Prostate gland (tissue), 2 donors: ENCODE results near the gene GABARAP. TPM values are rescaled to one million over a fixed set of nuclear protein-coding genes. Genes with fewer than 3 reads are reported as not detected.

Experiments used
- DNase-seq: peaks from one replicate; pipeline ENCODE4 v3.0.0-alpha.2; 2019; ENCODE audit warnings: low spot score
- H3K27ac ChIP-seq, 2 donors: fragments of 200-600 bp; sonication (generic); 2 replicates each; pipeline ENCODE4 v1.5.1; 2017 to 2019
- H3K27me3 ChIP-seq: fragments of 200-600 bp; sonication (generic); replicated peaks from 2 replicates; pipeline ENCODE4 v1.5.1; 2019; ENCODE audit not compliant: insufficient read depth
- H3K36me3 ChIP-seq, 2 donors: fragments of 200-600 bp; sonication (generic); 1 replicate in 1 of 2; 2 replicates in 1 of 2; pipeline versions ENCODE4 v1.5.1 to v1.8.1; 2017 to 2019
- H3K4me1 ChIP-seq: fragments of 200-600 bp; sonication (generic); replicated peaks from 2 replicates; pipeline ENCODE4 v1.5.1; 2019
- H3K4me3 ChIP-seq, 2 donors: fragments of 200-600 bp; sonication (generic); 2 replicates each; pipeline ENCODE4 v1.5.1; 2017 to 2019
- H3K9me3 ChIP-seq: fragments of 200-600 bp; sonication (generic); 2 replicates; pipeline ENCODE4 v1.5.1; 2017
- POLR2A ChIP-seq: fragments of 450-650 bp; IDR thresholded peaks from one replicate; pipeline ENCODE4 v1.6.1; 2016; ENCODE audit warnings: antibody characterized with exemption, mild to moderate bottlenecking
- POLR2AphosphoS5 ChIP-seq: sonication (generic); formaldehyde crosslinking; IDR thresholded peaks from one replicate; pipeline ENCODE4 v1.6.1; 2017; ENCODE audit warnings: antibody characterized with exemption
- WGBS: methylation state at CpG from one replicate; pipeline ENCODE4 v1.1.5; 2018; 5-methylcytosine and 5-hydroxymethylcytosine counted together
- intact Hi-C: fragments of 100-400 bp; cut with DNase I; formaldehyde crosslinking; loops from one replicate; pipeline ENCODE4 v1.14.2; 2022
- total RNA-seq, 2 donors: library from RNA; depleted of rRNA; stranded (reverse); fragments of >200 nt; gene quantifications; one replicate each; pipeline ENCODE4 v1.1.0, GENCODE V29; 2016
- TF ChIP-seq, protein P1 (sequence below), 4 experiments: fragments of 200-600 bp in 2 of 4; fragments of 450-650 bp in 2 of 4; sonication (generic) in 2 of 4; IDR thresholded peaks; 1 replicate in 3 of 4; 2 replicates in 1 of 4; pipeline ENCODE4 v1.5.1; 2016 to 2019; ENCODE audit warnings: antibody characterized with exemption in 4 of 4, mild to moderate bottlenecking in 2 of 4, moderate library complexity in 2 of 4

GABARAP gene
- total RNA-seq, 2 donors from 2014 or later, result 493 to 527 TPM

DNA sequence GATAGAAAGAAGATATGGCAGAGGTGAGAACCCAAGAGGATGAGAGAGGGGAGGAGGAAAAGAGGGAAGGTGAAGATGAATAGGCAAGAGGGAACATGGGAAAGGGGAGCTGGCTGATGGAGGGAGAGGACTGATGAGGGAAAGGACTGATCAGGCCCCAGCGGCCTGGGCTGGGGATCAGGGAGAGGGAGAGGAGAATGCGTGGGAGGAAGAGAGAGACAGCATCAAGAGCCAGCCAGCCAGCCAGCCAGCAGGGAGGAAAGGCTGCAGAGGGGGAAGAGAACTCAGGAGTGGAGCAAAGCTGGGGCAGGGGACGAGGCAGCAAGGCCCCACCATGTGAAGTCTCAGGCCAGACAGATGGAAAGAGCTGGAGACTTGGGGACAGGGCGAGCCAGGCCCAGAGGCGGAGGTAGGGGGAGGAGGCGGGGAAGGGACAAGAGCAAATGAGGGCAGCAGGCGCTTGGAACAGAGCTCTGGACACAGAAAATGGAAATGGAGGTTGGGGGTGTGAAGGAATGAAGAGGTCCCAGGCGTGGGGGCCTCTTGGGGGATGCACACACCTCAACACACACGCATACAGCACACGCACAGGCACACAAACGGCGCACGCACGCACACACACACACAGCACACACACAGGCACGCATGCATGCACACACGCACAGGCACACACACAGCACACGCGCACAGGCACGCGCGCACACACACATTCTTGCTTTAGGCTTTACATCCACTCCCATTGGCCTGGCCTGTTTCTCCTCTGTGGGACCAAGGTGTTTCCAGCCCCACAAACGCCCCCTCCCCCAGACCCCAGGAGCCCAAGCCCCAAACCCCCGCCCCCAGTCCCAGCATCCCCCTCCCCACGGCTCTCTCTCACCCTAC, 34.9 kb downstream of the GABARAP start:
- TF ChIP-seq, protein P1, sequence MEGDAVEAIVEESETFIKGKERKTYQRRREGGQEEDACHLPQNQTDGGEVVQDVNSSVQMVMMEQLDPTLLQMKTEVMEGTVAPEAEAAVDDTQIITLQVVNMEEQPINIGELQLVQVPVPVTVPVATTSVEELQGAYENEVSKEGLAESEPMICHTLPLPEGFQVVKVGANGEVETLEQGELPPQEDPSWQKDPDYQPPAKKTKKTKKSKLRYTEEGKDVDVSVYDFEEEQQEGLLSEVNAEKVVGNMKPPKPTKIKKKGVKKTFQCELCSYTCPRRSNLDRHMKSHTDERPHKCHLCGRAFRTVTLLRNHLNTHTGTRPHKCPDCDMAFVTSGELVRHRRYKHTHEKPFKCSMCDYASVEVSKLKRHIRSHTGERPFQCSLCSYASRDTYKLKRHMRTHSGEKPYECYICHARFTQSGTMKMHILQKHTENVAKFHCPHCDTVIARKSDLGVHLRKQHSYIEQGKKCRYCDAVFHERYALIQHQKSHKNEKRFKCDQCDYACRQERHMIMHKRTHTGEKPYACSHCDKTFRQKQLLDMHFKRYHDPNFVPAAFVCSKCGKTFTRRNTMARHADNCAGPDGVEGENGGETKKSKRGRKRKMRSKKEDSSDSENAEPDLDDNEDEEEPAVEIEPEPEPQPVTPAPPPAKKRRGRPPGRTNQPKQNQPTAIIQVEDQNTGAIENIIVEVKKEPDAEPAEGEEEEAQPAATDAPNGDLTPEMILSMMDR (IDR thresholded peaks at IDR 0.05), result no peak
- TF ChIP-seq POLR2A (no peak), POLR2AphosphoS5 (no peak)
- 80% methylated on average over 22 of the region's 24 CpGs for WGBS
- Histone ChIP-seq H3K36me3 (no peaks in the 10 kb centered on the region), H3K4me3 (no peak overlapping the region), H3K27me3 (no peaks in the 10 kb centered on the region), H3K9me3 (no peaks in the 10 kb centered on the region), H3K27ac (no peak overlapping the region), H3K4me1 (no peaks in the 10 kb centered on the region)
- no peak for DNase-seq
- intact Hi-C loops, result no loop called here

DNA sequence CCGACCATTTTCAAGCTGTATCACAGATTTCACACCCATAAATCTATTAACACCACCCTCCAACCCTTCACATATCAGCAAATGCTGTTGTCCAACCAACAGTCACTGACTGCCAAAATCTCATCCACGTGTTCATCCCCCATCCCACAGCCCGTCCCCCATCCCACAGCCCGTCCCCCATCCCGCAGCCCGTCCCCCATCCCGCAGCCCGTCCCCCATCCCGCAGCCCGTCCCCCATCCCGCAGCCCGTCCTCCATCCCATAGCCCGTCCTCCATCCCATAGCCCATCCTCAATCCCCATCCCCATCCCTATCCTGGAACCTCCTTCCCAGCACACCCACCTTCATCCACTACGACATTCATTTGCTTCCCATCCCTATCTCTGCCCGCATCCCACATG, 36.7 kb downstream of the GABARAP start:
- Histone ChIP-seq H3K4me1 (no peaks in the 10 kb centered on the region), H3K9me3 (no peaks in the 10 kb centered on the region), H3K4me3 (peak overlapping the region; percentile 29 to 31), H3K27ac (peak overlapping the region; percentile 20 to 60), H3K27me3 (no peaks in the 10 kb centered on the region), H3K36me3 (no peaks in the 10 kb centered on the region)
- DNase-seq, result no peak
- intact Hi-C loops, result no loop called here
- TF ChIP-seq POLR2A (no peak), POLR2AphosphoS5 (no peak)
- TF ChIP-seq, protein P1 (IDR thresholded peaks at IDR 0.05), result no peak
- WGBS, result 38% methylated on average over 15 of the region's 15 CpGs

DNA sequence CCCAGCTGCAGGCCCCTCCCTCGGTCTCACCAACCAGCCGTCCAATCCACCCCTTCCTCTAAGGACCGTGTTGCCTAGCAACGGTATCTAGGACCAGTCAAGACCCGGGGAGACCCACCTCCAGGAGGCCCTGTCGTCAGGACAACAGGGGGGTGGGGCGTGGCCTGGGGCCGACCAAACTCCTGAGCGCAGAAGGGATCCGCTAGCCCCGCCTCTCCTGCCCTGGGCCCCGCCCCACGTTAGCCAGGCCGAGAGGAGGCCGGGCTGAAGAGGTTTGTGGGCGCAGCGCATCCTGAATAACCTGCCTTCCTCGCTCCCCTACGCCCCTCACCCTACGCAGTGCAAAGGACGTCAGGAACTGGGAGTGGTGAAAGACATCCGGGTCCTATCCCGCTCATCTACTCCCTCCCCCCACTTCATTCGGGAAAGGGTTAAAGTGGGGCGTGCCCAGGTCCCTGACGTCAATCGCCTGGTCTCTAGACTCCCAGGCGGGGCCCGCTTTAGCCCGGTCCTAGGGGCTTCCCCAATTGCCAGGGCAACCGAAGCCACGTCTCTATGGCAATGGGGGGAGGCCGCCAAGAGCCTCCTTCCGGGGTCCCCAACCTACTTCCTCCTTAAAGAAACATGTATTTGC, 37.3 kb downstream of the GABARAP start:
- H3K9me3 ChIP-seq, result no peaks in the 10 kb centered on the region
- H3K27me3 ChIP-seq, result no peaks in the 10 kb centered on the region
- intact Hi-C loops, result no loop called here
- 2% methylated on average over 31 of the region's 34 CpGs for WGBS
- peak overlapping the region; percentile 29 to 31 for H3K4me3 ChIP-seq
- no peaks in the 10 kb centered on the region for H3K36me3 ChIP-seq
- no peaks in the 10 kb centered on the region for H3K4me1 ChIP-seq
- peak overlapping the region; percentile 20 to 60 for H3K27ac ChIP-seq
- no peak for DNase-seq
- TF ChIP-seq, protein P1 (IDR thresholded peaks at IDR 0.05), result no peak
- TF ChIP-seq POLR2AphosphoS5 (peak; percentile 59), POLR2A (peak; percentile 13)

DNA sequence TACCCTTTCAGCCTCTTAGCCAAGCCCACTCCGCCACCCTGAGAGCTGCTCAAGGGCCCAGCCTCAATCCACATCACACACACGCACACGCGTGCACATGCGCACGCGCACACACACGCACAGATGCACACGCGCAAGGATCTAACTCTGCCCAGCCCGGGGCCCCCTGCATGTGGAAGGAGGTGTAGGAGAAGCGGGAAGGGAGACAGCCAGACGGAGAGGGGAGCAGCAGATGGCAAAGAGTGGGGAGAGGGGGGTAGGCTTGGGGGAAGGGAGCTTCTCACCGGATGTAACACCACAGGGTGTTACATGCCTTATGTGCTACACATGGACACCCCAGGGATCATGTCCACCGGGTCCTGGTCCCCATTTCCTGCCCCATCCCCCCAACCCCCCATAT, 37.9 kb downstream of the GABARAP start:
- TF ChIP-seq, protein P1 (IDR thresholded peaks at IDR 0.05), result no peak
- TF ChIP-seq POLR2AphosphoS5 (no peak), POLR2A (no peak)
- no peak overlapping the region for H3K27ac ChIP-seq
- H3K9me3 ChIP-seq, result no peaks in the 10 kb centered on the region
- H3K4me3 ChIP-seq, result peak overlapping the region; percentile 29 to 31
- intact Hi-C loops, result no loop called here
- no peaks in the 10 kb centered on the region for H3K27me3 ChIP-seq
- H3K36me3 ChIP-seq, result no peaks in the 10 kb centered on the region
- H3K4me1 ChIP-seq, result no peaks in the 10 kb centered on the region
- no peak for DNase-seq
- whole genome bisulfite sequencing, result 79% methylated on average over 15 of the region's 15 CpGs
